ENCODE results near the gene CA5A. TPM values are rescaled to one million over a fixed set of nuclear protein-coding genes. Genes with fewer than 3 reads are reported as not detected.
A peak's percentile ranks its signal among the peaks of the same experiment; 100 is the strongest.

Gene CA5A
- total RNA-seq, 1 donor from 2014 or later: not detected

- no peaks in the 10 kb centered on the region for H3K9me3 Mint-ChIP-seq
- peak; percentile 73 for DNase-seq
- intact Hi-C loops (cut with micrococcal nuclease): loop anchor here (1.0 to 2.0 kb wide), 2 partner anchors 21 to 43 kb away; no protein-coding TSS in a partner anchor
- peak overlapping the region; percentile 70 for H3K4me3 Mint-ChIP-seq
- ChIA-PET POLR2A (interaction anchor here (0.7 to 4.4 kb wide), 10 partner anchors 12 to 88 kb away, joined by 3 to 54 read pairs (median 5); partner anchors contain the start of genes KLHDC4 and SLC7A5), CTCF (interaction anchor here (1.1 to 1.9 kb wide), 4 partner anchors 15 to 75 kb away, joined by 3 to 13 read pairs (median 9); no protein-coding TSS in a partner anchor)
- H3K36me3 Mint-ChIP-seq (ENCODE audit: low read depth): peaks cover 60% of the 10 kb centered on the region
- H3K27me3 Mint-ChIP-seq: no peaks in the 10 kb centered on the region
- TF ChIP-seq CTCF (IDR thresholded peaks at IDR 0.05): no peak
- peak; percentile 76 for ATAC-seq (ENCODE audit: low read depth)
- H3K4me1 Mint-ChIP-seq: peaks cover 44% of the 10 kb centered on the region
- H3K27ac Mint-ChIP-seq: peak overlapping the region; percentile 71
Observed at GRCh38 chr16:87853411-87854052, 82.8 kb downstream of the CA5A start.

GRCh38 chr16:87851601-87852000 lies 84.7 kb downstream of the CA5A start:
- H3K4me1 Mint-ChIP-seq: peaks cover 35% of the 10 kb centered on the region
- intact Hi-C loops (cut with micrococcal nuclease): no loop called here
- H3K4me3 Mint-ChIP-seq: no peak overlapping the region
- H3K27me3 Mint-ChIP-seq: no peaks in the 10 kb centered on the region
- TF ChIP-seq CTCF (IDR thresholded peaks at IDR 0.05): no peak
- CTCF ChIA-PET: interaction anchor here (1.9 to 4.3 kb wide), 3 partner anchors 19 to 73 kb away, joined by 13 to 49 read pairs (median 44); partner anchors contain the start of gene SLC7A5
- DNase-seq (no peak), ATAC-seq (ENCODE audit: low read depth) (no peak)
- no peak overlapping the region for H3K27ac Mint-ChIP-seq
- no peaks in the 10 kb centered on the region for H3K9me3 Mint-ChIP-seq
- POLR2A ChIA-PET: interaction anchor here (1.3 to 3.2 kb wide), 3 partner anchors 17 to 73 kb away, joined by 6 to 21 read pairs (median 14); partner anchors contain the start of gene SLC7A5
- peaks cover 51% of the 10 kb centered on the region for H3K36me3 Mint-ChIP-seq (ENCODE audit: low read depth)

GRCh38 chr16:87851141-87851587 lies 85.2 kb downstream of the CA5A start:
- Mint-ChIP-seq H3K27me3 (no peaks in the 10 kb centered on the region), H3K4me3 (no peak overlapping the region), H3K4me1 (peaks cover 32% of the 10 kb centered on the region), H3K9me3 (no peaks in the 10 kb centered on the region), H3K36me3 (ENCODE audit: low read depth) (peaks cover 53% of the 10 kb centered on the region), H3K27ac (no peak overlapping the region)
- ChIA-PET CTCF (interaction anchor here (1.3 to 4.3 kb wide), 3 partner anchors 19 to 71 kb away, joined by 5 to 49 read pairs (median 44); partner anchors contain the start of gene SLC7A5), POLR2A (interaction anchor here (1.3 to 3.2 kb wide), 2 partner anchors 17 to 72 kb away, joined by 6 to 14 read pairs; partner anchors contain the start of gene SLC7A5)
- TF ChIP-seq CTCF (IDR thresholded peaks at IDR 0.05): no peak
- intact Hi-C loops (cut with micrococcal nuclease): no loop called here
- no peak for DNase-seq
- ATAC-seq (ENCODE audit: low read depth): no peak

- Mint-ChIP-seq H3K4me1 (peaks cover 24% of the 10 kb centered on the region), H3K36me3 (ENCODE audit: low read depth) (peaks cover 47% of the 10 kb centered on the region), H3K9me3 (no peaks in the 10 kb centered on the region), H3K4me3 (no peak overlapping the region), H3K27me3 (no peaks in the 10 kb centered on the region), H3K27ac (peak overlapping the region; percentile 3)
- intact Hi-C loops (cut with micrococcal nuclease): loop anchor here (1.0 kb wide), 3 partner anchors 21 to 71 kb away; no protein-coding TSS in a partner anchor
- TF ChIP-seq CTCF (IDR thresholded peaks at IDR 0.05): peak; percentile 22
- DNase-seq (peak; percentile 66), ATAC-seq (ENCODE audit: low read depth) (peak; percentile 38)
- POLR2A ChIA-PET: interaction anchor here (0.5 to 3.2 kb wide), 10 partner anchors 15 to 215 kb away, joined by 3 to 21 read pairs (median 4); partner anchors contain the start of gene SLC7A5
- CTCF ChIA-PET: interaction anchor here (0.9 to 4.3 kb wide), 18 partner anchors 9 to 589 kb away, joined by 3 to 49 read pairs (median 6); partner anchors contain the start of gene SLC7A5
Observed at GRCh38 chr16:87850009-87851006, 86.0 kb downstream of the CA5A start.

Measured in activated B cell treated with CpG ODN at 0.5 μM for 24 hours (primary cell).